ENCODE results near the gene RAB23.

DNA sequence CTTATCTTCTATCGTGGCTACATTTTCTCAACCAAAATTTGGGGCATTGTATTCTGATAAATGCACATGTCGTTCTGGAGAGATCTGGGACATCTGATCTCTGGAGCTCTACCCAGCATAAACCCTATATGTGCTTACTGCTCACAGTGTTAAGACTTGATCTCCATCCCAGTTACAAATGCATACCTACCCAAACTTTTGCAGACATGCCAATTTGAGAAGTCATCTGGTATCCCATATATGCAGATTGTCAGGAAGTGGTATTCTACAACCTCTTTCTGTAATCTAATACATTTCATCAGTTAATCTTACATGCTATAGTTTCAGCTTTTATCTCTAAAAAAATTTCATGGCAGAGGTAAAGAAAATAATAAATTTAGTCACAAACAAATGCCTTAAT lies 38.8 kb downstream of the RAB23 start:
- TF ChIP-seq, protein P1, sequence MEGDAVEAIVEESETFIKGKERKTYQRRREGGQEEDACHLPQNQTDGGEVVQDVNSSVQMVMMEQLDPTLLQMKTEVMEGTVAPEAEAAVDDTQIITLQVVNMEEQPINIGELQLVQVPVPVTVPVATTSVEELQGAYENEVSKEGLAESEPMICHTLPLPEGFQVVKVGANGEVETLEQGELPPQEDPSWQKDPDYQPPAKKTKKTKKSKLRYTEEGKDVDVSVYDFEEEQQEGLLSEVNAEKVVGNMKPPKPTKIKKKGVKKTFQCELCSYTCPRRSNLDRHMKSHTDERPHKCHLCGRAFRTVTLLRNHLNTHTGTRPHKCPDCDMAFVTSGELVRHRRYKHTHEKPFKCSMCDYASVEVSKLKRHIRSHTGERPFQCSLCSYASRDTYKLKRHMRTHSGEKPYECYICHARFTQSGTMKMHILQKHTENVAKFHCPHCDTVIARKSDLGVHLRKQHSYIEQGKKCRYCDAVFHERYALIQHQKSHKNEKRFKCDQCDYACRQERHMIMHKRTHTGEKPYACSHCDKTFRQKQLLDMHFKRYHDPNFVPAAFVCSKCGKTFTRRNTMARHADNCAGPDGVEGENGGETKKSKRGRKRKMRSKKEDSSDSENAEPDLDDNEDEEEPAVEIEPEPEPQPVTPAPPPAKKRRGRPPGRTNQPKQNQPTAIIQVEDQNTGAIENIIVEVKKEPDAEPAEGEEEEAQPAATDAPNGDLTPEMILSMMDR (IDR thresholded peaks at IDR 0.05): no peak
- no peak for TF ChIP-seq ZFX (IDR thresholded peaks at IDR 0.05; ENCODE audit: borderline replicate concordance)
